Ammon's horn (tissue), 1 donor: ENCODE results near the gene OR6A2.
A peak's percentile ranks its signal among the peaks of the same experiment; 100 is the strongest.
"Not testable (repeated sequence)": the region's sequence is repeated elsewhere in the genome, so short reads cannot be mapped to it uniquely, and the experiment has no call there.

ENCODE experiments used
- DNase-seq: peaks from one replicate; pipeline ENCODE4 v3.0.0-alpha.2; 2016; ENCODE audit warnings: low spot score

The OR6A2 gene

DNA sequence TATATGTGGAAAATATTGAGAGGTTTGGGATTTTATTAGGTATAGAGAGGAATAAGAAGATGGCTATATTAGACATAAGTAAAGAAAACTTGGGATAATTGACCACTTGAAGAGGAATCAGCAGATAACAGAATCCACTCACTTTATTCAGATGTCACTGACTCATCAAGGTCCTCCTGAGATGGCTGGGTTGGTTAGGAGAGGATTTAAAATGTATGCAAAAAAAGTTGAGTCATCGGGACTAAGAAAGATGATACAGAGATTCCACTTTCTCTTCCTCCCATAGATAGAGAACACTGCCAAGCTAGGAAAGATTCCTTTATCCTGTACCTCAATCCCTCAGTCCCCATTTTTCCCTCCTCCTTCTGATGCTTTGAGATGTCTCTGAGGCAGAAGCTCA is at the start of gene OR6A2:
Gene OR6A2, minus strand, starts transcription at position 288 of the 400 bp plus-strand sequence. CDS start 3,981 bp downstream, outside the sequence.
- no peak for DNase-seq

- no peak for DNase-seq
Observed at GRCh38 chr11:6845383-6845782, 45.9 kb upstream of the OR6A2 start, which contains the start of gene OR10A5. OR10A5 (plus strand) TSS chr11:6845683; CDS start chr11:6845683, 0 bp downstream.

- DNase-seq, result no peak
Observed at GRCh38 chr11:6844356-6844755, 44.9 kb upstream of the OR6A2 start.

DNA sequence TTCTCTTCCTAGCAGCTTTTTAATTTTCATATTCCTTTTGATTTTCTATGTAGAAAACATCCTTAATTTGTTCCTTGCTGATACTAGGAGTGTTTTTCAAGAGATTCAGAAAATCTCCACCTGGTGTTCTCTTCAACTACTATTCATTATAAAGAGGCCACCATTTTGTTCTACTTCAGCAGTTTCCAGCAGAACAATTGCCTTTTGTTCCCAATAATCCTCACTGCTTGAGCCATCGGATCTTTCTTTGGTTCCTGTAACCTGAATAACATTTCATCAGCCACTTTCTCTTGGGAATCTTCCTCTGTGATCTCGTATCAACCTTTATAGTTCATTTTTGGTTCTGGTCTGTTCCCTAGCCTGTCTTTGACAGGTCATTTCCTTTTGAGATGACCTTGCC is 44.2 kb upstream of the OR6A2 start:
- no peak for DNase-seq

- DNase-seq, result no peak
Observed at GRCh38 chr11:6841694-6842093, 42.2 kb upstream of the OR6A2 start.

DNA sequence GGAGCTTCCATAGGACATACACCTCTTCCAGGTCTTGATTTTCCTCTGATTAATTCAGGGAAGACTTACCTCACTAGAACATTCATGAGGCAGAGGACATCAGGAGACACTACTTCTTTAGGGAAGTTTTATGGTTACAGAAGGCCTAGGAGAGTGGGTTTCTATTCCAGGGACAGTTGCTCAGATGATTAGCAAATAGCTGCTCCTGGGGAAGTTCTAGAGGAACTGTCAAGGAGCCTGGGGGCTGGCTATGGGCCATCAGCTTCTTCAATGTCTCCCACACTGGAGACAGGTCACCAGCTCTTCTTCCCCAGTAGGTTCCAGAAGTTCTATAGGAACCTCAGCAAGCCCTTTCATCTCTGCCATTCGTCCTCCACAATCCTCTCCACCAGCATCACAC is 34.5 kb upstream of the OR6A2 start:
- no peak for DNase-seq

DNA sequence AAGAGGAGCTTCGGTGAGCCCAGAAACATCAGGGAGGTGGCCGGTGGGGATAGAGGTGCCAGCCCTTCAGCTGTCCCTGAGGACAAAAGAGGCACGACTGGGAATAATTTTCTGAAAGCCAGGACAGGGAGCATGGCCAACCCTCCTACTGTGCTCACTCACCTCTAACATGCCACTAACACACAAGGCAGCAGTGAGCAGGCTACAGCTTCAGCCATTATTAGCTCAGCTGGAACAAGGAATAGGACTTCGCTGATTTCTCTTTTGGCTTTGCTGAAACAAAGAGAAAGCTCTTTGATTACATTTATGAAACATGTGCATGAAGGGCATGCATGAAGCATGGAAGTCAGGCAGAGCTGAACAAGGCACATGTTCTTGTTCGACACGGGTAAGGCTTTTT is 33.9 kb upstream of the OR6A2 start:
- DNase-seq, result no peak

- DNase-seq, result no peak
Observed at GRCh38 chr11:6828103-6828502, 28.6 kb upstream of the OR6A2 start.

GRCh38 chr11:6825231-6825744 is 25.8 kb upstream of the OR6A2 start:
- no peak for DNase-seq

GRCh38 chr11:6824136-6824823 is 24.8 kb upstream of the OR6A2 start:
- DNase-seq, result no peak

GRCh38 chr11:6818967-6819366 is 19.5 kb upstream of the OR6A2 start:
- DNase-seq, result no peak

- DNase-seq, result no peak
Observed at GRCh38 chr11:6817694-6818093, 18.2 kb upstream of the OR6A2 start.

DNA sequence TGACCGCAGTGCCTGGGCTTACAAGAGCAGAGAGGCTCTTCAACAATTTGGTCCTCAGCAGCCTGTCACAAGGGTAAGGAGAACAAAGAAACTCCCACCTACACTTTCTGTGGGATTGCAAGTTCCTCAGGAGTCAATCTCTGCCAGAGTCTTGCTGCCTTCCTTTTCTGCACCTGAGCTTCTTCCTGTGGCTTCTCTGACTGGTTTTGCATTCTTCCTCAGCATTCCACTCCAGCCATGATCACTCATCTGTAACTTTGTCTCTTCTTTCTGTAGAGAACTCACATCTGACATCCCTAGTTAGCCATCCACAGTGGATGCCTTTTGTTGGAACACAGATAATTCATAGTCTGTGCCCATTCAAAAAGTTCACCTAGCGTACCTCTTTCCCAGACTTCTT is 14.2 kb upstream of the OR6A2 start:
- DNase-seq, result no peak

- peak; percentile 41 for DNase-seq
Observed at GRCh38 chr11:6812390-6813005, 13.0 kb upstream of the OR6A2 start.

- DNase-seq, result not testable (repeated sequence)
Observed at GRCh38 chr11:6801075-6801474, 1.6 kb upstream of the OR6A2 start.

- no peak for DNase-seq
Observed at GRCh38 chr11:6794639-6795038, 4.8 kb downstream of the OR6A2 start.

GRCh38 chr11:6790546-6790945 is 8.9 kb downstream of the OR6A2 start:
- no peak for DNase-seq

- DNase-seq, result no peak
Observed at GRCh38 chr11:6782720-6783119, 16.8 kb downstream of the OR6A2 start, which contains the start of gene OR2AG1. OR2AG1 (plus strand) TSS chr11:6783020; CDS start chr11:6785038, 2,018 bp downstream.

GRCh38 chr11:6780829-6781228 is 18.7 kb downstream of the OR6A2 start:
- no peak for DNase-seq

DNA sequence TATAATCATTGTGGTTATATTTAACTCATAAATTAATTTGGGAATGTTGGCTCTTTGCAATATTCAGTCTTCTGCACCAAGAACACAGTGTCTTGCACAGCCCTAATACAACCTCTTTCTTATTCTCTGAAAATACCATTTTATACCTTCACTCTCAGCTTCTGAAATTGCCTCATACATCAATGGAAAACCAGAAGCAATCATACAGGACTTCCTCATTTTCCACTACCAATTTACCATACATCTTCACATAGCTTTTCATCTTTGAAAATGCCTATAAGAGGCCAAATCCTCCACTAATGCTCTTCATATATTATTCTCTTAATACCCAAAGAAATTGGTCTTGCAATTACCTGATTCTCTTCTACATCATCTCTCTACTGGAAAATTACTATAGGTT is 21.0 kb downstream of the OR6A2 start:
- no peak for DNase-seq

- DNase-seq, result peak; percentile 53
Observed at GRCh38 chr11:6771926-6772893, 27.3 kb downstream of the OR6A2 start, which contains the start of gene OR2AG2. OR2AG2 (minus strand) TSS chr11:6771976; CDS start chr11:6768957, 3,019 bp downstream.

DNA sequence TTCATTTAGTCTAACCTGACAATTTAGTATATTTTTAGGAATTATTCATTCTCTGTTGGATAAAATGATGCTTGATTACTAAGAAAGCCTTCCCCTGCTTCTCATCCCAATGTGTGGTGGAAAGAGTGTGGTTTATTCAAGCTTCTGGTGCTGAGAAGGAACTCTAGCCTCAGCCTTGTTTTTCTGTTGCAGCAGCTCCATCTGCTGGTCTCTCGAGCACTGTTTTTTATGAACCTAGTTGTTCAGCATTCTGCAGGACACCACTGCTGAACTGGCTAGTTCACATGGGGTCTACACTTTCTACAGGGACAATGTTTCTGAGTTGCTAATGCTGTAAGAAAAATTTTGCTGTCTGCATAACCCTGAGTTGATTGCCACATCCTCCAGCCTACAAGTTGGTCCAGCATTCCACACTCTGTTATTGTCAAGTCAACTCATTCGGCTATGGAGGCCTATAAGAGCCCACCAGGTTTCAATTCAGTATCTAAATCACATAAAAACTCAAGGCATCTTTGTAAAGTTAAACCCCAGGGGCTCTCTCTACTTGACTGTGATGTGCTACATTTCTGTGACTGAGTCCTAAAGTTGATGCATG is 42.0 kb downstream of the OR6A2 start:
- DNase-seq, result peak; percentile 85
